Endothelial cell of umbilical vein (primary cell): Measurements from ENCODE around the gene VAV3. TPM values are rescaled to one million over a fixed set of nuclear protein-coding genes. Genes with fewer than 3 reads are reported as not detected.

ENCODE experiments used
- BruUV-seq: library from RNA; stranded (reverse); fragments of 400-500 nt; replicated peaks from 2 replicates; lab custom pipeline; 2021; lab: Mats Ljungman, UMichigan
- CTCF ChIA-PET: fragments of 300-600, 350-600 bp; sonication (Branson Sonifier 250); formaldehyde crosslinking; loops from one replicate; lab custom pipeline; 2021; ENCODE audit warnings: antibody characterized with exemption, inconsistent platforms; lab: Charles Lee
- POLR2A ChIA-PET: fragments of 300-600, 350-600 bp; sonication (Branson Sonifier 250); formaldehyde crosslinking; loops from one replicate; lab custom pipeline; 2021; ENCODE audit warnings: antibody characterized with exemption, inconsistent platforms; lab: Charles Lee
- DNase-seq: peaks from one replicate; pipeline ENCODE4 v3.0.0-alpha.2; 2011; ENCODE audit warnings: low read depth, low spot score
- FAIRE-seq: peaks from 2 replicates; lab custom pipeline; 2011; peaks lifted over from hg19 to GRCh38; lab: Jason Lieb, UNC
- H2AFZ ChIP-seq: 2 replicates; pipeline ENCODE4 v1.6.0; 2012; ENCODE audit warnings: low read depth, low read length, control low read depth, inconsistent platforms
- H3K27ac ChIP-seq: 2 replicates; pipeline ENCODE4 v1.5.1; 2011; ENCODE audit warnings: low read depth, mild to moderate bottlenecking, control low read depth, low read length, moderate library complexity; ENCODE audit not compliant: insufficient read depth
- H3K27me3 ChIP-seq, 2 experiments: 2 replicates each; pipeline versions ENCODE4 v1.6.0 to v1.6.1; 2011; ENCODE audit warnings: low read length in 2 of 2, mixed read lengths in 1 of 2; ENCODE audit not compliant: control insufficient read depth in 2 of 2, insufficient read depth in 2 of 2
- H3K36me3 ChIP-seq, 2 experiments: 2 replicates in 1 of 2; 3 replicates in 1 of 2; pipeline ENCODE4 v1.5.1; 2011; ENCODE audit warnings: low read length in 2 of 2, mild to moderate bottlenecking in 1 of 2, moderate library complexity in 1 of 2; ENCODE audit not compliant: control insufficient read depth in 2 of 2, insufficient read depth in 2 of 2; ENCODE audit errors: extremely low read depth in 1 of 2
- H3K4me1 ChIP-seq: 3 replicates; pipeline ENCODE4 v1.5.1; 2011; ENCODE audit warnings: mild to moderate bottlenecking, low read length; ENCODE audit not compliant: control insufficient read depth, insufficient read depth; ENCODE audit errors: extremely low read depth
- H3K4me2 ChIP-seq: 2 replicates; pipeline ENCODE4 v1.6.1; 2011; ENCODE audit warnings: low read length, control low read depth, mixed read lengths; ENCODE audit not compliant: insufficient read depth
- H3K4me3 ChIP-seq, 3 experiments: fragments of 200-600 bp in 1 of 3; sonication (generic), shearing (Covaris generic) in 1 of 3; replicated peaks in 1 of 3; 2 replicates each; pipeline ENCODE4 v1.5.1; 2011 to 2016; ENCODE audit warnings: control low read depth in 3 of 3, low read length in 3 of 3, mild to moderate bottlenecking in 2 of 3, inconsistent platforms in 1 of 3, low read depth in 1 of 3, moderate library complexity in 1 of 3; ENCODE audit not compliant: insufficient read depth in 1 of 3
- H3K79me2 ChIP-seq: 2 replicates; pipeline ENCODE4 v1.6.0; 2012; ENCODE audit warnings: low read length, inconsistent platforms; ENCODE audit not compliant: control insufficient read depth, insufficient read depth
- H3K9ac ChIP-seq: replicated peaks from 2 replicates; pipeline ENCODE3; 2011; ENCODE audit warnings: low read length, control low read depth; ENCODE audit not compliant: insufficient read depth; ENCODE audit errors: extremely low read depth
- H3K9me1 ChIP-seq: replicated peaks from 3 replicates; pipeline ENCODE4 v1.6.0; 2011; ENCODE audit warnings: mild to moderate bottlenecking, low read length; ENCODE audit not compliant: control insufficient read depth, insufficient read depth; ENCODE audit errors: extremely low read depth
- H3K9me3 ChIP-seq: replicated peaks from 2 replicates; pipeline ENCODE4 v1.5.1; 2012; ENCODE audit warnings: low read length, inconsistent platforms; ENCODE audit not compliant: control insufficient read depth, insufficient read depth
- H4K20me1 ChIP-seq: replicated peaks from 2 replicates; pipeline ENCODE3; 2011; ENCODE audit warnings: mild to moderate bottlenecking, low read length; ENCODE audit not compliant: control insufficient read depth, insufficient read depth; ENCODE audit errors: extremely low read depth
- EZH2 ChIP-seq: IDR thresholded peaks from 2 replicates; pipeline ENCODE4 v1.6.1; 2012; ENCODE audit warnings: borderline replicate concordance, low read depth, mild to moderate bottlenecking, moderate library complexity, low read length, inconsistent platforms; ENCODE audit not compliant: severe bottlenecking
- FOS ChIP-seq: IDR thresholded peaks from 2 replicates; pipeline ENCODE4 v1.6.1; 2011; ENCODE audit warnings: mild to moderate bottlenecking, low read length, moderate library complexity, borderline replicate concordance; ENCODE audit not compliant: insufficient read depth
- GATA2 ChIP-seq: IDR thresholded peaks from 2 replicates; pipeline ENCODE4 v1.7.0; 2011; ENCODE audit warnings: low read depth, mild to moderate bottlenecking, moderate library complexity, mixed read lengths, low read length; ENCODE audit not compliant: insufficient read length, insufficient read depth
- JUN ChIP-seq: IDR thresholded peaks from 2 replicates; pipeline ENCODE4 v1.6.1; 2011; ENCODE audit warnings: borderline replicate concordance, low read depth; ENCODE audit not compliant: insufficient read length, insufficient read depth
- MYC ChIP-seq: IDR thresholded peaks from one replicate; pipeline ENCODE4 v1.6.1; 2011; ENCODE audit warnings: mild to moderate bottlenecking, low read depth, low read length
- POLR2A ChIP-seq: IDR thresholded peaks from 2 replicates; pipeline ENCODE4 v1.6.1; 2012; ENCODE audit warnings: low read depth, mild to moderate bottlenecking, control low read depth, low read length
- POLR2AphosphoS5 ChIP-seq: IDR thresholded peaks from 2 replicates; pipeline ENCODE4 v1.6.1; 2012; ENCODE audit warnings: low read depth, mild to moderate bottlenecking, control low read depth, low read length, moderate library complexity; ENCODE audit not compliant: insufficient read depth
- dilution Hi-C: fragments of 300-500 bp; cut with MboI; formaldehyde crosslinking; loops from one replicate; pipeline ENCODE4 v1.15.0; 2019; ENCODE audit warnings: low sequenced_read_pairs; ENCODE audit not compliant: extremely low pct_ligation_motif_present
- intact Hi-C: fragments of 100-400 bp; cut with micrococcal nuclease; formaldehyde crosslinking; loops from one replicate; pipeline ENCODE4 v1.10.0; 2022
- polyA plus RNA-seq, 4 experiments: library from polyadenylated mRNA; depleted of rRNA in 3 of 4; stranded (reverse) in 3 of 4; unstranded in 1 of 4; fragments of >200 nt; gene quantifications; 2 replicates each; pipeline versions ENCODE4 v1.2.1 to v1.2.3, GENCODE V29; 2011 to 2012; ENCODE audit warnings: missing spikeins in 1 of 4
- total RNA-seq: library from RNA; stranded (reverse); gene quantifications from 2 replicates; pipeline ENCODE4 v1.2.3, GENCODE V29; 2021
- TF ChIP-seq, protein P1 (sequence below): IDR thresholded peaks from 2 replicates; pipeline ENCODE4 v1.6.1; 2011; ENCODE audit not compliant: insufficient read depth, insufficient read length
- TF ChIP-seq, protein P2 (sequence below), 2 donors: IDR thresholded peaks; 1 replicate in 1 of 2; 2 replicates in 1 of 2; pipeline ENCODE4 v1.5.1; 2011; ENCODE audit warnings: low read length in 2 of 2, mild to moderate bottlenecking in 2 of 2, moderate library complexity in 2 of 2, control low read depth in 1 of 2, inconsistent platforms in 1 of 2, low read depth in 1 of 2; ENCODE audit not compliant: insufficient read depth in 1 of 2; ENCODE audit errors: extremely low read depth in 1 of 2

Gene VAV3
- total and polyA plus RNA-seq, 2 donors (not counting 3 experiments of a cell fraction or from before 2014, with no cell fraction given): 0.18 to 1.5 TPM

DNA sequence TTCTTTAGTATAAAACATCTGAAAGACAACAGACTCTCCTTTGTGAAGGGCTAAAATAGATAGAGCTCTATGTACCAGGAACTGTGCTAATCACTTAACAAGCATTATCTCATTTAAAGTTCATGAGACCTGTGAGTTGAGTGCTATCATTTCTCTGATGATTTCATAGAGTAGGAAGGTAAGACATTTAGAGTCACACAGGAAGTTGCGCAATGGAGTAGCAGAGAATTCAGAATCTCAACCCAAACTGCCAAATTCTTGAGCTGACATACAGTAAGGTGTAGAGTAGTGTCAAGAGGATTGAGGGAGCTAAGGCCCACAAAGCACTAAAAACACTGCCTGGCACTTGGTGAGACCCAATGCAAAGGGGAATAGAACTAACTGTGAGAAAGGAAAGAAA lies 439.8 kb downstream of the VAV3 start:
- Histone ChIP-seq H3K79me2 (no peaks in the 10 kb centered on the region), H3K9ac (no peak overlapping the region), H3K9me3 (no peaks in the 10 kb centered on the region), H4K20me1 (no peaks in the 10 kb centered on the region), H3K4me1 (no peaks in the 10 kb centered on the region), H2AFZ (no peak overlapping the region), H3K4me2 (no peak overlapping the region), H3K36me3 (no peaks in the 10 kb centered on the region), H3K27me3 (no peaks in the 10 kb centered on the region), H3K4me3 (no peak overlapping the region), H3K9me1 (no peaks in the 10 kb centered on the region), H3K27ac (no peak overlapping the region)
- no peak for FAIRE-seq
- TF ChIP-seq FOS (no peak), EZH2 (no peak), GATA2 (no peak), JUN (no peak), POLR2AphosphoS5 (no peak), POLR2A (no peak), MYC (no peak)
- TF ChIP-seq, protein P1, sequence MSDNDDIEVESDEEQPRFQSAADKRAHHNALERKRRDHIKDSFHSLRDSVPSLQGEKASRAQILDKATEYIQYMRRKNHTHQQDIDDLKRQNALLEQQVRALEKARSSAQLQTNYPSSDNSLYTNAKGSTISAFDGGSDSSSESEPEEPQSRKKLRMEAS: no peak
- TF ChIP-seq, protein P2, sequence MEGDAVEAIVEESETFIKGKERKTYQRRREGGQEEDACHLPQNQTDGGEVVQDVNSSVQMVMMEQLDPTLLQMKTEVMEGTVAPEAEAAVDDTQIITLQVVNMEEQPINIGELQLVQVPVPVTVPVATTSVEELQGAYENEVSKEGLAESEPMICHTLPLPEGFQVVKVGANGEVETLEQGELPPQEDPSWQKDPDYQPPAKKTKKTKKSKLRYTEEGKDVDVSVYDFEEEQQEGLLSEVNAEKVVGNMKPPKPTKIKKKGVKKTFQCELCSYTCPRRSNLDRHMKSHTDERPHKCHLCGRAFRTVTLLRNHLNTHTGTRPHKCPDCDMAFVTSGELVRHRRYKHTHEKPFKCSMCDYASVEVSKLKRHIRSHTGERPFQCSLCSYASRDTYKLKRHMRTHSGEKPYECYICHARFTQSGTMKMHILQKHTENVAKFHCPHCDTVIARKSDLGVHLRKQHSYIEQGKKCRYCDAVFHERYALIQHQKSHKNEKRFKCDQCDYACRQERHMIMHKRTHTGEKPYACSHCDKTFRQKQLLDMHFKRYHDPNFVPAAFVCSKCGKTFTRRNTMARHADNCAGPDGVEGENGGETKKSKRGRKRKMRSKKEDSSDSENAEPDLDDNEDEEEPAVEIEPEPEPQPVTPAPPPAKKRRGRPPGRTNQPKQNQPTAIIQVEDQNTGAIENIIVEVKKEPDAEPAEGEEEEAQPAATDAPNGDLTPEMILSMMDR (IDR thresholded peaks at IDR 0.05; ENCODE audit: extremely low read depth in 1 of 2, insufficient read depth in 1 of 2, low read depth in 1 of 2, low read length in 2 of 2): no peak
- dilution Hi-C loops (no loop called here), intact Hi-C loops (no loop called here)
- CTCF ChIA-PET: no interaction called here
- BruUV-seq: no TSS peak
- POLR2A ChIA-PET: no interaction called here
- no peak for DNase-seq
